HG03571 (cell line): Measurements from ENCODE around the gene C20orf204.

Experiments
- ATAC-seq: cut with Tn5 transposase; IDR thresholded peaks from one replicate; pipeline ENCODE4 v1.9.1; 2021; ENCODE audit not compliant: unreplicated experiment

C20orf204 gene

GRCh38 chr20:64070244-64070993, 34.4 kb downstream of the C20orf204 start:
- ATAC-seq, result no peak

GRCh38 chr20:64071341-64072332, 35.7 kb downstream of the C20orf204 start:
- ATAC-seq, result no peak

DNA sequence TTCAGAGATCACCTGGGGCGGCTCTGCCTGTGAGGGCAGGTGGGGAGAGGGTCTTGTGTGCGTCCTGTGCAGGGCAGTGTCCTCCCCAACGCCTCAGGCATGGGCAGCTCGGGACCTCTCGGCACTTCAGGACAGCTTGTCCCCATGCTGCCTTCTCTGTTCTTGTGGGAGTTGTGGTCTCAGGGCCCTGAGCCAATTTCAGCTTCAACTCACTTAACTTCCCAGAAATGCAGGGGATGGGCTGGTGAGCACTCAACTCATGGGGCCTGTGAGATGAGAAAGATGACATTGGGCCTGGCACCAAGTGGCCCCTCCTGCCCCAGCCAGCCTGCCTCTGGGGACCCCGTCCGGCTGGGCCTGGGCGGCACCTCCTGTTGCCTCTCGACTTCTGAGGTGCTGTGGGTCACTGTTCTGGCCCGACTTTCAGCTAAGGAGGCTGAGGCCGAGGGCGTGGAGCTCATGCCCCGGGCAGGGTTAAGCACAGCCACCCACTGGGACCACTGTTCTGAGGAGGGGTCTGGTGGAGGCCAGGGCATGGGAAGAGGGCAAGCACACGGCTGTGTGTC, 36.6 kb downstream of the C20orf204 start:
- no peak for ATAC-seq

DNA sequence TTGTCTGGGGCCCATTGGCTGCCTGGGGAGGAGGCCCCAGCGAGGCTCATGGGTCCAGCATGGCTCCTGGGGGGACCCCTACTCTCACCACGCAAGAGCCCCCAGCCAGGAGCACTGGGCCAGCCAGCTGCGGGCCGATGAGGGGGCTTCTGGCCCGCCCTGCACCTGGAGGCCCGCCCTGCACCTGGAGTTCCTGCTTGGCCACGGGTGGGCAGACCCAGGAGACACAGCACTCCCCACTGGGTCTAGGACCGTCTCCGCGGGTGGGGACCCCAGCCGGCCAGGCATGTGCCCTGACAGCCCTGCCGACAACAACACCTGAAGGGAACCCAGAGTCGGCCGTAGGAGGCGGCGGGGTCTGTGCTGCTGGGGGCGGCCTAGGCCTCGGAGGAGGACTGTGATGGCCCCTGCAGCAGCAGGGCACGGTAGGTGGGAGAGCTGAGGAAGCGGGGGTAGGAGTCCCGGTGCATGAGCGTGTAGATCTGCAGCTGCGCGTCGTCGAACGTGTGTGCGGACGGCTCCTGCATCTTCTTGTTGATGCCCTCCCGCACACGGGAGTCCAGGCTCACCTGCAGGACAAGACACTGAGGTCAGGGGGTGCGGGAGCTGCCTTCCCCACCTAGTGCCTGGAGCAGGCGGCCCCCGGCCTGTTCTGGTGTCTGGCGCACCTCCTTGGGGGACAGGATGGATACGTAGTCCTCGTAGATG, 37.6 kb downstream of the C20orf204 start:
- ATAC-seq, result no peak

DNA sequence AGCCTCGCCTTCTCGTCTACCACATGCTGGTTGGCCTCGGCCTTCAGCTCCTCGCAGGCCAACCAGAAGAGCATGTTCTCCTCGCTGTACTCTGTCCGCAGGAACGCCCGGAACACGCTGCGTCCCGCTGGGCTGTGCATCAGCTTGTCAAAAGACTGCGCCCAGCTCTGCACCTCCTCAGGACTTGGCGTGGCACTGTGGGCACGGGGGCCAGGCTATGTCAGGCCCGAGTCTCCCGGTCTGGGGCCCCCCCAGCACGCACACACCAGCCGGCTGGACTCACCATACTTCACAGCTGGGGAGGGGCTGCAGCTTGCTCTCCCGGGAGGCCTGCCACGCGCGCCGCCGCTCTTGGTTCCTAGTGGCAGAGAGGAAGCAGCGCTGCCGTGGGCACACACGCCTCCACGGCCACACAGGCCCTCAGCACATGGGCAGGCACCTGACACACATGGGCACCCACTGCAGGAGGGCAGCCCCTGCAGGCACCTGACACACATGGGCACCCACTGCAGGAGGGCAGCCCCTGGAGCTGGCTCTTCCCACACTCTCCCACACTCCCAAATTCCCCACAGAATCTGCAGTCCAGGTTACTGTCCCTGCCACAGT, 38.3 kb downstream of the C20orf204 start:
- ATAC-seq, result no peak

- no peak for ATAC-seq
These were observed 39.0 kb downstream of the C20orf204 start for GRCh38 chr20:64074963-64075362.

DNA sequence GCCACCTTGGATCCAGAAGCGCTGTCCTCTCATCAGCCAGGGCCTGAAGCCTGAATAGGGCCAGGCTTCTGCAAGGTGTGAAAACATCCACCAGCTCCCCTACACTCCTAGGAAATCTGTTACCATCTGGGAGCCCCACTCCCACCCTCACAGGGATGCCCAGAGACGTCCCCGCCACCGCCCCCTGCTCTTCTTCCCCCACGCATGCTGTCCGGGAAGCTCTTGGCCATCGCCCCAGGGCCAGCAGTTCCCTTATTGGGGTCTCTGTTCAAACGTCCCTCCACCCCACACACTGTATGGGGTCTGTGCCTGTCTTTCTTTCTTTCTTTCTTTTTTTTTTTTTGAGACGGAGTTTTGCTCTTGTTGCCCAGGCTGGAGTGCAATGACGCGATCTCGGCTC, 39.6 kb downstream of the C20orf204 start:
- no peak for ATAC-seq

DNA sequence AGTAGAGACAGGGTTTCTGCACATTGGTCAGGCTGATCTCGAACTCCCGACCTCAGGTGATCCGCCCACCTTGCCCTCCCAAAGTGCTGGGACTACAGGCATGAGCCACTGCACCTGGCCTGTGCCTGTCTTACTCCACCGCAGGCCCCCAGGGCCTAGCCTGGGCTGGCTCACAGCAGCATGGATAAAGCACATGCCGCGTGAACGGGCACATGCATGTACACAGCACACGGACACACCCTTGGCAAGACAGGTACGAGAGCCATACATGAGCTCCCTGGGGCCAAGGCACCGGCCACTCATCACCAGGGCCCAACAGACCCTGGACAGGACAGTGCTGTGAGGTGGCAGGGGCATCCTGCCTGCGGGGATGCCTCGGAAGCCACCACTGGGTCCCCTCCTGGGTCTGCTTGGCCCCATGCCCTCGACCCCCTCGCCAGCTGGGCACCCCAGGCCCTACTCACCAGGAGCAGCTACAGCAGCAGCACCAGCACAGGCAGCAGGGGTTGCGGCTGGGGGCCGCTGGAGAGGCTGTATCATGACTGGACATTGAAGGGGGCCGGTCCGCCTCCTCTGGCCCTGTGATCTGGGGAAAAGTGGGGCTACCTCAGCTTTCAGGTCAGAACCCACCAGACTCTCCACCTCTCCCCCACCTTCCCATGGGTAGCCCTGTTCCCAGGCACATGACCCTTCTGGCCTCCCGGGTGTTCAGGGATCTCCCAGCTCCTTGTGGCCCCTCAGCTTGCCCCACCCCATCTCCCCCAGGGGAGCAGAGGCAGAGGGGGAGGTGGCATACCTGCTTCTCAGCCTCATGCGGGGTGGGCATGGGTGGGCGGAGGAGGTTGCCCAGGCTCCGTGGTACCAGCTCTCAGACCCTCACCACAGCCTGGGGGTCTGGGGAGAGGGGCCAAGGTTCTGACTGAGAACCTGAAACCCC, 40.3 kb downstream of the C20orf204 start:
- ATAC-seq, result no peak

- no peak for ATAC-seq
These were observed 41.1 kb downstream of the C20orf204 start for GRCh38 chr20:64077094-64077493.

- ATAC-seq, result no peak
These were observed 41.5 kb downstream of the C20orf204 start for GRCh38 chr20:64077541-64077875.

DNA sequence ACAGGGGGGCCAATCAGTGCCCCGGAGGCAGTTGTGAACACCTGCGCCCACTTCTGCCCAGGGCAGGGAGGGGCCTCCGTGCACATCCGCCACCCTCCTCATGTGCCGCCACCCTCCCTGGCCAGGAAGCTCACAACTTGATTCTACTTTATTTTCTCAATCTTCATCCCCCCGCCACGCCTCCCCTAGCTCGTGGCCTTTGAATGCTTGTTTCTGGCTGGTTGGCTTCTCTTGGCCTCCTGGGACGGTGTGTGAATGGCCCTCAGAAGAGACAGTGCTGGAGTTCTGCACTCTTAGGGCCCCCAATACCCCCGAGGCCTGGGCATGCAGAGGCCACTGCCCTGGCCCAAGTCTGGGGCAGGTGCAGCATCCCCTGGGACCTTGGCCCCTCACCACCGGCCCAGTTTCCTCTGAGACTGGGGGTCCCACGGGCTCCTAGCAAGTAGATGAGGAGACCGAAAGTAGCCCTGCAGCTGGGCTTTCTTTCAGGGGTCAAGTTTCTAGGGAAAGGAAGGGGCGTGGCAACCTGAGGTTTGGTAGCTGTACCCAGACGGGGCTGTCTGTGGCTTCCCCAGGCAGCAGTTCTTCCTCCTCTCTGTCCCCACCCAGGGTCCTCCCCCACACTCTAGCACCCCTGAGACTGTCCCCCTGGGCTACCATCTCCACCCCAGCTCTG, 42.0 kb downstream of the C20orf204 start:
- ATAC-seq, result no peak

- ATAC-seq, result no peak
These were observed 42.9 kb downstream of the C20orf204 start for GRCh38 chr20:64078934-64079272.

DNA sequence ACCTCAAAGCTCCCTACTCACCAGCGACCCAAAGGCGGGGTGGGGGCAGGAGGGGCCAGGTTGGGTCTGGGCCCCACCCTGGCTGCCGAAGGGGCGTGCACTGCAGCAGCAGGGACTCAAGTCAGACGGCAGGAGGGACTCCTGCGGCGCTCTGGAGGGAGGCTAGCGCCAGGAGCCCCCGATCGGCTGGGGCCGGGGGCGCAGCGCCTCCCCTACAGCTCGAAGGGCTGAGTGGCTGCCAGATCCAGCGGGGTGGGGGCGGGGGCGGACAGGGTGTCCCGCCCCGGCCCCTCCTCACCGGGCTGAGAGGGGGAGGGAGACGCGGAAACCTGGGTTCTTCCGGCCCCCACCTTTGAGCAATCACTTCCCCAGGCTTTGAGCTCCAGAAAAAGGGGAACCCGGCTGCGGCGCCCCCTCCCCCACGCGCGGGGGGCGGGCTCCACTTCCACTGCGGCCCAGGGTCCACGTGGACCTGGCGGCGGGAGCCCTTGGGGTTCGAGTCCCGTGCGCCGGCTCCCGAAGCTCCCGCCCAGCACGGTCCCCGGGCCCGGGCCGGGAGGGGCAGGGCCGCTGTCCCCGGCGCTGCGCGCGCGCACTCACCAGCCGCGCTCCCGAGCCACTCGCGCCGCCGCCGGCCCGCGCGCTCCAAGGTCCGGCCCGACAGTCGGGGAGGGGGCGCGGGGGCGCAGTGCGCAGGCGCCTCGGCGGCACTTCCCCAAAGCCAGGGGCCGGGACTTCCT, 43.5 kb downstream of the C20orf204 start, which contains the start of gene RGS19:
Gene RGS19 (minus strand): TSS at position 246 of the 740 bp plus-strand sequence. CDS start 2,632 bp downstream, outside the sequence.
- peak; percentile 33 for ATAC-seq

DNA sequence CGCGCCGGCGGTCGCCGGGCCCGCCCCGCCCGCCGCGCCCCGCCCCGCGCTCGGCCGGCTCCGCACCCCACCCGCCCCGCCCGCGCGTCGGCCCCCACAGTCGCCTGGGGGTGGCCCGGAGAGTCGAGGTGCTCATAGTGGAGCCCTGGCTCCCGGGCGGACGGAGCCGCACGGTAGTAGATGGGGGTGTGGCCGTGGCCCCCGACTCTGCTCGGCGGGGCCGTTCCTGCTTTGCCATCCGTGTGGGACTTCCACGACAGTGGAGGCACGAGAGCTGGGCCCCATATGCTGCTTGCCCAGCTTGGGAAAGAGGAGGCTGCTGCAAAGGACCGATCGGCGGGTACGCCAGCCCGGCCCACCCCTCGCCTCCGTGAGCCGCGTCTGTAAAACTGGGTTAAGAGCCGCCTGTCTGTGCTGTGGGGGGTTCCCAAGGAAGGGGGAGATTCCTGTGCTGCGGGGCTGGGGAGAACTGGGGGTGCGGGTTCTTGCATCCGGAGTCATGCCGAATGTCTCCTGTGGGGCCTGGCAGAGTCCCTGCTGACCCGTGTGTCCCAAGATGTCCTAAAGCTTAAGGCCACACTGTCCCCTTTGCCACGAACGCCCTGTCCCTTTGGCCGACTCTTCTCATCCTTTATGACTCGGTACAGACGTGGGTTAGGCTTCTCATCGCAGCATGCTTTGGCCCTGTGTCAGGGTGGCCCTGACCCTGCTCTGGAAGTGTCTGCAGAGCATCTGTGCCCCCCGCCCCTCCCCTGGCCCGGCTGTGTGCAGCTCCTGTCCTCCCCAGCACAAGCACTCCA, 44.2 kb downstream of the C20orf204 start, which contains the start of gene OPRL1:
Gene OPRL1 (plus strand): TSS at position 70 of the 800 bp plus-strand sequence. CDS start 12,639 bp downstream, outside the sequence.
- ATAC-seq, result no peak

- no peak for ATAC-seq
These were observed 45.0 kb downstream of the C20orf204 start for GRCh38 chr20:64080813-64081623.

DNA sequence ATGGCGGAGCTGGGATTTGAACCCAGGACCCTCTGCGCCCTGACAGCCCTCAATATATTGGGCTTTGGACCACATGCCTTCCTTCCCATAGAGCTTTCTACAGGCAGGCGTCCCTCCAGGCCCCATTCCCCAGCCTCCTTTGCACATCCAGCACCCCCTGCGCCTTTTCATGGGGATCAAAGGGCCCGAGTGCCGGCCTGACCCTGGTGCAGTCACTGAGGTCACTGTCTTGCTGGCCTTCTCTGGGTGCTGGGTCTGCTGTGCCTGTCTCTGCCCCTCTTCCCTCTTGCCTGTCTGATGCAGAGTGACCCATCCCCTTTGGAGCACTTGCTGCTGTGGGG, 45.6 kb downstream of the C20orf204 start:
- ATAC-seq, result no peak
